HEK293 (cell line): Measurements from ENCODE around the gene NLRP8.

Experiments used
- BCL6B ChIP-seq: fragments of 450-650 bp; formaldehyde crosslinking; IDR thresholded peaks from 2 replicates; pipeline ENCODE4 v1.5.1; 2017; ENCODE audit warnings: missing biosample characterization, missing genetic modification characterization
- YY1 ChIP-seq: fragments of 450-650 bp; formaldehyde crosslinking; IDR thresholded peaks from 2 replicates; pipeline ENCODE4 v1.5.1; 2018; ENCODE audit warnings: missing biosample characterization, missing genetic modification characterization
- ZBTB20 ChIP-seq: fragments of 450-650 bp; formaldehyde crosslinking; IDR thresholded peaks from 2 replicates; pipeline ENCODE4 v1.5.1; 2016; ENCODE audit warnings: missing biosample characterization, missing genetic modification characterization
- ZNF394 ChIP-seq: fragments of 450-650 bp; formaldehyde crosslinking; IDR thresholded peaks from 2 replicates; pipeline ENCODE4 v1.5.1; 2016; ENCODE audit warnings: missing biosample characterization, missing genetic modification characterization, mild to moderate bottlenecking, moderate library complexity, borderline replicate concordance

- TF ChIP-seq ZNF394 (tag by site-specific recombination) (no peak), BCL6B (tag by site-specific recombination) (no peak), ZBTB20 (tag by site-specific recombination) (no peak), YY1 (no peak)
These were observed 12.5 kb downstream of the NLRP8 start for GRCh38 chr19:55959996-55960675.
